Prostate gland (tissue), 2 donors: ENCODE results near the gene STC2. TPM values are rescaled to one million over a fixed set of nuclear protein-coding genes. Genes with fewer than 3 reads are reported as not detected.

ENCODE experiments used
- DNase-seq: peaks from one replicate; pipeline ENCODE4 v3.0.0-alpha.2; 2019; ENCODE audit warnings: low spot score
- H3K27ac ChIP-seq, 2 donors: fragments of 200-600 bp; sonication (generic); 2 replicates each; pipeline ENCODE4 v1.5.1; 2017 to 2019
- H3K27me3 ChIP-seq: fragments of 200-600 bp; sonication (generic); replicated peaks from 2 replicates; pipeline ENCODE4 v1.5.1; 2019; ENCODE audit not compliant: insufficient read depth
- H3K36me3 ChIP-seq, 2 donors: fragments of 200-600 bp; sonication (generic); 1 replicate in 1 of 2; 2 replicates in 1 of 2; pipeline versions ENCODE4 v1.5.1 to v1.8.1; 2017 to 2019
- H3K4me1 ChIP-seq: fragments of 200-600 bp; sonication (generic); replicated peaks from 2 replicates; pipeline ENCODE4 v1.5.1; 2019
- H3K4me3 ChIP-seq, 2 donors: fragments of 200-600 bp; sonication (generic); 2 replicates each; pipeline ENCODE4 v1.5.1; 2017 to 2019
- H3K9me3 ChIP-seq: fragments of 200-600 bp; sonication (generic); 2 replicates; pipeline ENCODE4 v1.5.1; 2017
- CTCF ChIP-seq, 4 experiments: fragments of 200-600 bp in 2 of 4; fragments of 450-650 bp in 2 of 4; sonication (generic) in 2 of 4; IDR thresholded peaks; 1 replicate in 3 of 4; 2 replicates in 1 of 4; pipeline ENCODE4 v1.5.1; 2016 to 2019; ENCODE audit warnings: antibody characterized with exemption in 4 of 4, mild to moderate bottlenecking in 2 of 4, moderate library complexity in 2 of 4
- POLR2A ChIP-seq: fragments of 450-650 bp; IDR thresholded peaks from one replicate; pipeline ENCODE4 v1.6.1; 2016; ENCODE audit warnings: antibody characterized with exemption, mild to moderate bottlenecking
- POLR2AphosphoS5 ChIP-seq: sonication (generic); formaldehyde crosslinking; IDR thresholded peaks from one replicate; pipeline ENCODE4 v1.6.1; 2017; ENCODE audit warnings: antibody characterized with exemption
- WGBS: methylation state at CpG from one replicate; pipeline ENCODE4 v1.1.5; 2018; 5-methylcytosine and 5-hydroxymethylcytosine counted together
- intact Hi-C: fragments of 100-400 bp; cut with DNase I; formaldehyde crosslinking; loops from one replicate; pipeline ENCODE4 v1.14.2; 2022
- total RNA-seq, 2 donors: library from RNA; depleted of rRNA; stranded (reverse); fragments of >200 nt; gene quantifications; one replicate each; pipeline ENCODE4 v1.1.0, GENCODE V29; 2016

Gene STC2
- total RNA-seq, 2 donors from 2014 or later: 0.82 to 6.7 TPM

- no peak for DNase-seq
- WGBS: 63% methylated on average over 24 of the region's 24 CpGs
Observed at GRCh38 chr5:173352366-173353349, 24.4 kb upstream of the STC2 start.

DNA sequence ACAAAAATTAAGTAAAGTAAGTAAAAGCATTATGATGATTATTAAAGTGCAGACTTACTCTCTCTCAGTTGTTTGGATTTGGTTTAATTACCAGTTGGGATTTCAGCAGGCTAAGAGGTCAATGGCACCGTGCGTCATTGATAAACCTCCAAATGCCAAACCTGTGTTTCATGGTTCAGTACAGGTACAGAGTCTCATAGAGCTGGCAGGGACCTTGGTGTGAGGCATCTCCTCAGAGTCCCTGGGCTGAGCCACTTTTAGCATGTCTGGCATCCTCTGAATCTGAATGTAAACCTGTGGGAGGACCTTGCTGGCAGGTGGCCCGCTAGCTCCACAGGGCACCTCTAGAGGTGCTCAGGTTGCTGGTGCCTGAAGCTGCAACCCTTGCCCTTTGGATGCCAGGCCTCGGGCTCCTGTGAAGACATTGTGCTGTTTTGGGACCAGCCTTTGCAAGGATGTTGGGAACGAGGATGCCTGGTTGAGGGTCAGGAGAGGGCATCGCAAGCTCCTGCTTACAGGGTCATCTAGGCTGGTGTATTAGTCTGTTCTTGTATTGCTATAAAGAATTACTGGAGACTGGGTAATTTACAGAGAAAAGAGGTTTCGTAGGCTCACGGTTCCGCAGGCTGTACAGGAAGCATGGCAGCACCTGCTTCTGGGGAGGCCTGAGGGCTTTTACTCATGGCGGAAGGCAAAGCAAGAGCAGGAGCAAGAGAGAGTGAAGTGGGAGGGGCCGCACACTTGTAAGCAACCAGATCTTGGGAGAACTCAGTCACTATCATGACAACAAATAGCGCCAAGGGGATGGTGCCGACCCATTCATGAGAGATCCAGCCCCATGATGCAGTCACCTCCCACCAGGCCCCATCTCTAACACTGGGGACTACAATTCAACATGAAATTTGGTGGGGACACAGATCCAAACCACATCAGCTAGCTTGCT is 14.9 kb upstream of the STC2 start:
- TF ChIP-seq POLR2A (no peak), POLR2AphosphoS5 (no peak), CTCF (IDR thresholded peaks at IDR 0.05) (no peak)
- no peaks in the 10 kb centered on the region for H3K9me3 ChIP-seq
- WGBS: 91% methylated on average over 13 of the region's 13 CpGs
- no peak for DNase-seq
- no peaks in the 10 kb centered on the region for H3K27me3 ChIP-seq
- H3K4me1 ChIP-seq: no peaks in the 10 kb centered on the region
- H3K4me3 ChIP-seq: no peak overlapping the region
- intact Hi-C loops: no loop called here
- H3K27ac ChIP-seq: no peak overlapping the region
- no peaks in the 10 kb centered on the region for H3K36me3 ChIP-seq

More at GRCh38 chr5:173352366-173353349, 24.4 kb upstream of the STC2 start:
- H3K27me3 ChIP-seq: no peaks in the 10 kb centered on the region
- intact Hi-C loops: no loop called here
- H3K9me3 ChIP-seq: no peaks in the 10 kb centered on the region
- TF ChIP-seq POLR2A (no peak), CTCF (IDR thresholded peaks at IDR 0.05) (no peak), POLR2AphosphoS5 (no peak)
- H3K4me3 ChIP-seq: no peak overlapping the region
- H3K36me3 ChIP-seq: no peaks in the 10 kb centered on the region
- H3K4me1 ChIP-seq: no peaks in the 10 kb centered on the region
- H3K27ac ChIP-seq: no peak overlapping the region

GRCh38 chr5:173341961-173342430 is 13.8 kb upstream of the STC2 start:
- Histone ChIP-seq H3K36me3 (no peaks in the 10 kb centered on the region), H3K4me3 (no peak overlapping the region), H3K27me3 (no peaks in the 10 kb centered on the region), H3K9me3 (no peaks in the 10 kb centered on the region), H3K27ac (no peak overlapping the region), H3K4me1 (no peaks in the 10 kb centered on the region)
- TF ChIP-seq POLR2A (no peak), CTCF (IDR thresholded peaks at IDR 0.05) (no peak), POLR2AphosphoS5 (no peak)
- intact Hi-C loops: no loop called here
- WGBS: 66% methylated on average over 7 of the region's 7 CpGs
- DNase-seq: no peak

GRCh38 chr5:173340984-173341383 is 12.8 kb upstream of the STC2 start:
- no peaks in the 10 kb centered on the region for H3K9me3 ChIP-seq
- H3K4me3 ChIP-seq: no peak overlapping the region
- 66% methylated on average over 6 of the region's 6 CpGs for WGBS
- no peak overlapping the region for H3K27ac ChIP-seq
- TF ChIP-seq POLR2A (no peak), POLR2AphosphoS5 (no peak), CTCF (IDR thresholded peaks at IDR 0.05) (no peak)
- no peak for DNase-seq
- intact Hi-C loops: no loop called here
- H3K27me3 ChIP-seq: no peaks in the 10 kb centered on the region
- H3K4me1 ChIP-seq: no peaks in the 10 kb centered on the region
- no peaks in the 10 kb centered on the region for H3K36me3 ChIP-seq
